Tibial nerve (tissue), 4 donors: Measurements from ENCODE around the gene CFAP221. TPM values are rescaled to one million over a fixed set of nuclear protein-coding genes. Genes with fewer than 3 reads are reported as not detected.

Source experiments
- DNase-seq, 2 donors: peaks; one replicate each; pipeline ENCODE4 v3.0.0-alpha.2; 2019; ENCODE audit warnings: low spot score in 2 of 2
- H3K27ac ChIP-seq, 4 donors: fragments of 200-600 bp; sonication (generic) in 3 of 4; one replicate each; pipeline ENCODE4 v1.5.1; 2017 to 2019; ENCODE audit warnings: mild to moderate bottlenecking in 1 of 4
- H3K27me3 ChIP-seq, 2 donors: fragments of 200-600 bp; sonication (generic) in 1 of 2; one replicate each; pipeline versions ENCODE4 v1.5.1 to v1.6.0; 2017 to 2019
- H3K36me3 ChIP-seq, 3 donors: fragments of 200-600 bp; sonication (generic); one replicate each; pipeline ENCODE4 v1.5.1; 2018 to 2019
- H3K4me1 ChIP-seq, 4 donors: fragments of 200-600 bp; sonication (generic) in 3 of 4; one replicate each; pipeline ENCODE4 v1.5.1; 2017 to 2019
- H3K4me3 ChIP-seq, 4 donors: fragments of 200-600 bp; sonication (generic) in 3 of 4; one replicate each; pipeline ENCODE4 v1.5.1; 2017 to 2019; ENCODE audit warnings: mild to moderate bottlenecking in 1 of 4, moderate library complexity in 1 of 4
- H3K9me3 ChIP-seq, 4 donors: fragments of 200-600 bp; sonication (generic) in 3 of 4; one replicate each; pipeline ENCODE4 v1.5.1; 2017 to 2019
- EP300 ChIP-seq, 2 donors: sonication (generic); formaldehyde crosslinking; IDR thresholded peaks; one replicate each; pipeline ENCODE4 v1.6.1; 2017; ENCODE audit warnings: antibody characterized with exemption in 2 of 2, mild to moderate bottlenecking in 1 of 2
- POLR2A ChIP-seq, 2 donors: fragments of 450-650 bp; IDR thresholded peaks; one replicate each; pipeline ENCODE4 v1.6.1; 2017; ENCODE audit warnings: antibody characterized with exemption in 2 of 2, mild to moderate bottlenecking in 2 of 2, moderate library complexity in 2 of 2
- WGBS, 2 donors: methylation state at CpG; one replicate each; pipeline ENCODE4 v1.1.5; 2018; 5-methylcytosine and 5-hydroxymethylcytosine counted together
- total RNA-seq, 4 donors: library from RNA; depleted of rRNA; stranded (reverse); fragments of >200 nt; gene quantifications; one replicate each; pipeline ENCODE4 v1.1.0, GENCODE V29; 2016
- TF ChIP-seq, protein P1 (sequence below), 5 experiments: fragments of 200-600 bp in 3 of 5; fragments of 450-650 bp in 2 of 5; sonication (generic) in 3 of 5; IDR thresholded peaks; one replicate each; pipeline ENCODE4 v1.5.1; 2016 to 2019; ENCODE audit warnings: antibody characterized with exemption in 5 of 5, mild to moderate bottlenecking in 3 of 5, moderate library complexity in 2 of 5

CFAP221 gene
- total RNA-seq, 4 donors from 2014 or later, result 0.30 to 1.7 (median 0.42) TPM; not detected in 1

DNA sequence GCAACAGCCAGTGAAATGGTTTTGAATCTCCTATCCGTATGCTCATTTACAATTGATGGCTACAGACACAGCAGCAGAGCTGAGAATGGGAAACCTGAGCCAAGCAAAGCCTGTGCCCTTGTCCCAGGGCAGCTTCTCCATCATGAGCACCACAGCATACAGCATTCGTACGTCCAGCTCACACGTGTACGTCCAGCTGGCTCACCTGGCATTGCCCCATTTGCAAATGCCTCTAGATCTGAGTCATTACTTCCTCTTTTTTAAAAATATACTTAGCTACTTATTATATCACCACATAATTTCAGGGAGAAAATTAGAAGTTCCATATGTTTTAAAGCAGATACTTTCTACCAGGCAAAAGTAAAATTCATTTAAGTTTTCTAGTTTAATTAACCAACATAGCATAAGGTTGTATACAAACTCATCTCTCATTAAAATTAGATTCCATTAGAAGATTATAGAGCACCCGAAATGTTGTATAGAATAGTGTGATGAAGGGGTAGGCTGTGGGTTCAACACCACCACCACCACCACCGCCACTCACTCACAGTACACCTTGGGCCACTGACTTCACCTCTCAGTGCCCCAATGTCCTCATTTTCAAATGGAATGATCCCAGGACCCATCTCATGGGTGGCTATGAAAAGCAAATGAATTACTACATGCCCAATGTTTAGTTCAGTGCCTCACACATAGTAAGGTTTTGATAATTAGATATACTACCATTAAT, 103.4 kb downstream of the CFAP221 start:
- TF ChIP-seq POLR2A (IDR thresholded peaks at IDR 0.05) (no peak), EP300 (IDR thresholded peaks at IDR 0.05) (no peak)
- TF ChIP-seq, protein P1, sequence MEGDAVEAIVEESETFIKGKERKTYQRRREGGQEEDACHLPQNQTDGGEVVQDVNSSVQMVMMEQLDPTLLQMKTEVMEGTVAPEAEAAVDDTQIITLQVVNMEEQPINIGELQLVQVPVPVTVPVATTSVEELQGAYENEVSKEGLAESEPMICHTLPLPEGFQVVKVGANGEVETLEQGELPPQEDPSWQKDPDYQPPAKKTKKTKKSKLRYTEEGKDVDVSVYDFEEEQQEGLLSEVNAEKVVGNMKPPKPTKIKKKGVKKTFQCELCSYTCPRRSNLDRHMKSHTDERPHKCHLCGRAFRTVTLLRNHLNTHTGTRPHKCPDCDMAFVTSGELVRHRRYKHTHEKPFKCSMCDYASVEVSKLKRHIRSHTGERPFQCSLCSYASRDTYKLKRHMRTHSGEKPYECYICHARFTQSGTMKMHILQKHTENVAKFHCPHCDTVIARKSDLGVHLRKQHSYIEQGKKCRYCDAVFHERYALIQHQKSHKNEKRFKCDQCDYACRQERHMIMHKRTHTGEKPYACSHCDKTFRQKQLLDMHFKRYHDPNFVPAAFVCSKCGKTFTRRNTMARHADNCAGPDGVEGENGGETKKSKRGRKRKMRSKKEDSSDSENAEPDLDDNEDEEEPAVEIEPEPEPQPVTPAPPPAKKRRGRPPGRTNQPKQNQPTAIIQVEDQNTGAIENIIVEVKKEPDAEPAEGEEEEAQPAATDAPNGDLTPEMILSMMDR (IDR thresholded peaks at IDR 0.05), result no peak
- no peak for DNase-seq
- Histone ChIP-seq H3K9me3 (peaks cover 0 to 7% (median 0%) of the 10 kb centered on the region in 4 donors), H3K4me3 (no peak overlapping the region), H3K27me3 (no peaks in the 10 kb centered on the region), H3K36me3 (no peaks in the 10 kb centered on the region), H3K27ac (no peak overlapping the region), H3K4me1 (no peaks in the 10 kb centered on the region)
- WGBS, 2 donors, result 82 to 84% methylated on average over 7 of the region's 7 CpGs

- H3K9me3 ChIP-seq, result peaks cover 0 to 7% (median 0%) of the 10 kb centered on the region in 4 donors
- no peaks in the 10 kb centered on the region for H3K27me3 ChIP-seq
- WGBS, 2 donors, result 79 to 91% methylated on average over 5 of the region's 5 CpGs
- no peak overlapping the region for H3K4me3 ChIP-seq
- TF ChIP-seq POLR2A (IDR thresholded peaks at IDR 0.05), result no peak
- TF ChIP-seq, protein P1 (IDR thresholded peaks at IDR 0.05), result no peak
- no peaks in the 10 kb centered on the region for H3K4me1 ChIP-seq
- no peak for DNase-seq
- no peaks in the 10 kb centered on the region for H3K36me3 ChIP-seq
- no peak overlapping the region for H3K27ac ChIP-seq
Observed at GRCh38 chr2:119649364-119649917, 105.2 kb downstream of the CFAP221 start.

GRCh38 chr2:119650206-119650605, 106.0 kb downstream of the CFAP221 start:
- TF ChIP-seq, protein P1 (IDR thresholded peaks at IDR 0.05), result no peak
- TF ChIP-seq EP300 (IDR thresholded peaks at IDR 0.05) (no peak), POLR2A (IDR thresholded peaks at IDR 0.05) (no peak)
- 88 to 91% methylated on average over 3 of the region's 3 CpGs for WGBS, 2 donors
- no peak for DNase-seq

DNA sequence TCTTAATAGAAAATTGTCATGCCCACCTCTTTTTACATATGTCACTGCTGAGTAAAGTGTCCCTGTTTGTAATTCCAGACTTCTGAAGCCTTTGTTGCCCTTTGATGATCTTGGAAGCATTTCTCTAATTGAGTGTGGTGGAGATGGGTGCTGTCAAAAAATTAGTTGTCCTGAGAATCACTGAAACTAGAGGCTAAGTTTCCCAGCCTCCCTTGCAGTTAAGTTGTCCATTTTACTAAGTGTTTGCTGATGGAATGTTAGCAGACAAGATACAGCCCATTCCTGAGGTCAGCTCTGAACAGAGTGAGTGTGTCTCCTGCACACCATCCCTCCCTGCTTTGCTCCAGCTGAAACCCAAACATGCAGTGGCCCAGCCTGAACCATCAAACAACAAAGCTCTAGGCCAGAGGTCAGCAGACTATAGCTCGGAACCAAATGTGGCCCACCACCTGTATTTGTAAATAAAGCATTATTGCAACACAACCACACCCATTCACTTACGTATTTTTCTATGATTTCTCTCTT, 106.7 kb downstream of the CFAP221 start:
- Histone ChIP-seq H3K4me3 (no peak overlapping the region), H3K9me3 (peaks cover 0 to 7% (median 0%) of the 10 kb centered on the region in 4 donors), H3K4me1 (no peaks in the 10 kb centered on the region), H3K36me3 (no peaks in the 10 kb centered on the region), H3K27ac (no peak overlapping the region), H3K27me3 (no peaks in the 10 kb centered on the region)
- 70 to 76% methylated on average over 2 of the region's 2 CpGs for WGBS, 2 donors
- no peak for DNase-seq
- TF ChIP-seq, protein P1 (IDR thresholded peaks at IDR 0.05), result no peak
- no peak for TF ChIP-seq POLR2A (IDR thresholded peaks at IDR 0.05)
- no peak for TF ChIP-seq EP300 (IDR thresholded peaks at IDR 0.05)

More at GRCh38 chr2:119650206-119650605, 106.0 kb downstream of the CFAP221 start:
- no peaks in the 10 kb centered on the region for H3K36me3 ChIP-seq
- H3K27ac ChIP-seq, result no peak overlapping the region
- no peak overlapping the region for H3K4me3 ChIP-seq
- H3K9me3 ChIP-seq, result peaks cover 0 to 7% (median 0%) of the 10 kb centered on the region in 4 donors
- H3K4me1 ChIP-seq, result no peaks in the 10 kb centered on the region
- H3K27me3 ChIP-seq, result no peaks in the 10 kb centered on the region
